Mesendoderm (in vitro differentiated cells): ENCODE results near the gene WDR64.
"Not testable (repeated sequence)": the region's sequence is repeated elsewhere in the genome, so short reads cannot be mapped to it uniquely, and the experiment has no call there.

Experiments used
- DNase-seq: peaks from one replicate; pipeline ENCODE4 v3.0.0; 2013
- H2AK5ac ChIP-seq: 2 replicates; pipeline ENCODE4 v1.6.1; 2013; ENCODE audit warnings: low read length, inconsistent platforms
- H2BK120ac ChIP-seq: 2 replicates; pipeline ENCODE4 v1.6.1; 2013; ENCODE audit warnings: low read depth, mild to moderate bottlenecking, low read length, moderate library complexity, mixed read lengths
- H2BK15ac ChIP-seq: replicated peaks from 2 replicates; pipeline ENCODE4 v1.6.1; 2013; ENCODE audit warnings: low read depth, mild to moderate bottlenecking, moderate library complexity
- H2BK5ac ChIP-seq: 2 replicates; pipeline ENCODE4 v1.6.1; 2013; ENCODE audit warnings: low read length, inconsistent platforms
- H3K18ac ChIP-seq: 2 replicates; pipeline ENCODE4 v1.6.1; 2013; ENCODE audit warnings: mild to moderate bottlenecking, low read length, mixed read lengths
- H3K23ac ChIP-seq: one replicate; pipeline ENCODE4 v1.6.1; 2013; ENCODE audit warnings: low read length
- H3K27ac ChIP-seq: 2 replicates; pipeline ENCODE4 v1.5.1; 2013; ENCODE audit warnings: low read depth, mild to moderate bottlenecking, inconsistent platforms, low read length, moderate library complexity
- H3K27me3 ChIP-seq: 2 replicates; pipeline ENCODE4 v1.6.1; 2013; ENCODE audit warnings: low read length, control low read depth, mild to moderate bottlenecking, inconsistent platforms; ENCODE audit not compliant: insufficient read depth, poor library complexity
- H3K36me3 ChIP-seq: 2 replicates; pipeline ENCODE4 v1.6.1; 2013; ENCODE audit warnings: low read length, inconsistent platforms; ENCODE audit not compliant: control insufficient read depth, insufficient read depth
- H3K4ac ChIP-seq: one replicate; pipeline ENCODE4 v1.6.1; 2013; ENCODE audit warnings: low read depth, mild to moderate bottlenecking, low read length, moderate library complexity
- H3K4me1 ChIP-seq: 2 replicates; pipeline ENCODE4 v1.6.1; 2013; ENCODE audit warnings: low read depth, low read length, inconsistent platforms; ENCODE audit not compliant: control insufficient read depth
- H3K4me2 ChIP-seq: 2 replicates; pipeline ENCODE4 v1.6.1; 2013; ENCODE audit warnings: low read length
- H3K4me3 ChIP-seq: 2 replicates; pipeline ENCODE4 v1.5.1; 2013; ENCODE audit warnings: mild to moderate bottlenecking, low read length
- H3K56ac ChIP-seq: one replicate; pipeline ENCODE4 v1.6.1; 2013; ENCODE audit warnings: low read length
- H3K79me1 ChIP-seq: 2 replicates; pipeline ENCODE4 v1.6.1; 2013; ENCODE audit warnings: low read length, inconsistent platforms
- H3K79me2 ChIP-seq: 2 replicates; pipeline ENCODE4 v1.6.1; 2013; ENCODE audit warnings: mild to moderate bottlenecking, low read length; ENCODE audit not compliant: control insufficient read depth, insufficient read depth
- H3K9ac ChIP-seq: 2 replicates; pipeline ENCODE4 v1.6.1; 2013; ENCODE audit warnings: low read length, inconsistent platforms
- H4K5ac ChIP-seq: one replicate; pipeline ENCODE4 v1.6.1; 2013; ENCODE audit warnings: low read length
- H4K8ac ChIP-seq: one replicate; pipeline ENCODE4 v1.6.1; 2013; ENCODE audit warnings: low read depth, mild to moderate bottlenecking, control low read depth, low read length, moderate library complexity
- WGBS: extraction: QIAGEN DNeasy Blood & Tissue Kit; methylation state at CpG from one replicate; pipeline ENCODE4 v1.1.7; 2013; ENCODE audit warnings: low lambda C conversion rate, missing lambda C conversion rate; ENCODE audit not compliant: insufficient coverage; ENCODE audit errors: extremely low coverage; 5-methylcytosine and 5-hydroxymethylcytosine counted together

The WDR64 gene

DNA sequence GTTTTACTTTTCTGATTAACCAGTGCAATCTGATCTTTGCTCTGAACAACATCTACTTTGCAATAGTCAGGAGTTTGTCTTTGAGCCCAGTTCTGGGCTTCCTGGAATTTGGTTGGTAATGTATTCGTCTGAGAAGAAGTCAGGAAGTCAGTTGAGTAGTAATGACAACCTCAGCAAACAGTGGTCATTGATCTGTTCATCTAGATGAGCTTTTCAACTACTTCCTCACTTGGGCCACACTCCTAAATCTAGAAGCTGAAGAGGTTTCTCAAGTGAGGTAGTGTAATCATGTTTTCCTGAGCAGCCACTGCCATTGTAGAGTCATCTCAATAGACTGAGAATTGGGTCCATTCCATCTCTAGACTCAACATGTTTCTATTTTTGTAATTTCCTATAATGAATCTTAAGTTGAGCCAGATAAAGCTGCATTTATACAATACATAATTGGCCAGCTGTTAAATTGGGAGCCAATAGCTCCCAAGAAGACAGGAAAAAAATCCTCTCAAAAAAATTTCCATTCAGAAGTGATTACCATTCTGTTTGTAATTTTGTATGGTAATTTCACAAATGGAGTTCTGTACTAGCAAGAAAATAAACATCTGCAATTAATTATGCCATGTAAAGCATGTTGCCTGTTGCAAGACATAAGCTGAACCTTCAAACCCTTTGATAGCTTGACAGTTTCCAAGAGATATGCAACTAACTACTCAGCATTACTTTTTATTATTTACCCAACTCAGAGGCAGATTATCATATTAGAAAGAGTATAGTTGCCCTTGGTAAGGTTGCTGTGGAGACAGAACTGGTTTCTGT, 49.6 kb downstream of the WDR64 start:
- no peak overlapping the region for H3K23ac ChIP-seq
- no peak overlapping the region for H3K56ac ChIP-seq
- no peaks in the 10 kb centered on the region for H3K79me2 ChIP-seq
- H3K9ac ChIP-seq: no peak overlapping the region
- no peak overlapping the region for H2BK5ac ChIP-seq
- H3K18ac ChIP-seq: no peak overlapping the region
- WGBS: no CpG with 5 or more reads among the region's 1 CpG
- H4K5ac ChIP-seq: no peak overlapping the region
- H3K4ac ChIP-seq: no peak overlapping the region
- no peaks in the 10 kb centered on the region for H3K36me3 ChIP-seq
- no peaks in the 10 kb centered on the region for H3K4me1 ChIP-seq
- H3K27ac ChIP-seq: no peak overlapping the region
- H3K4me3 ChIP-seq: no peak overlapping the region
- no peak overlapping the region for H2BK15ac ChIP-seq
- DNase-seq: no peak
- no peak overlapping the region for H4K8ac ChIP-seq
- H3K4me2 ChIP-seq: no peak overlapping the region
- H2AK5ac ChIP-seq: no peak overlapping the region
- no peaks in the 10 kb centered on the region for H3K79me1 ChIP-seq
- no peak overlapping the region for H2BK120ac ChIP-seq
- no peaks in the 10 kb centered on the region for H3K27me3 ChIP-seq

DNA sequence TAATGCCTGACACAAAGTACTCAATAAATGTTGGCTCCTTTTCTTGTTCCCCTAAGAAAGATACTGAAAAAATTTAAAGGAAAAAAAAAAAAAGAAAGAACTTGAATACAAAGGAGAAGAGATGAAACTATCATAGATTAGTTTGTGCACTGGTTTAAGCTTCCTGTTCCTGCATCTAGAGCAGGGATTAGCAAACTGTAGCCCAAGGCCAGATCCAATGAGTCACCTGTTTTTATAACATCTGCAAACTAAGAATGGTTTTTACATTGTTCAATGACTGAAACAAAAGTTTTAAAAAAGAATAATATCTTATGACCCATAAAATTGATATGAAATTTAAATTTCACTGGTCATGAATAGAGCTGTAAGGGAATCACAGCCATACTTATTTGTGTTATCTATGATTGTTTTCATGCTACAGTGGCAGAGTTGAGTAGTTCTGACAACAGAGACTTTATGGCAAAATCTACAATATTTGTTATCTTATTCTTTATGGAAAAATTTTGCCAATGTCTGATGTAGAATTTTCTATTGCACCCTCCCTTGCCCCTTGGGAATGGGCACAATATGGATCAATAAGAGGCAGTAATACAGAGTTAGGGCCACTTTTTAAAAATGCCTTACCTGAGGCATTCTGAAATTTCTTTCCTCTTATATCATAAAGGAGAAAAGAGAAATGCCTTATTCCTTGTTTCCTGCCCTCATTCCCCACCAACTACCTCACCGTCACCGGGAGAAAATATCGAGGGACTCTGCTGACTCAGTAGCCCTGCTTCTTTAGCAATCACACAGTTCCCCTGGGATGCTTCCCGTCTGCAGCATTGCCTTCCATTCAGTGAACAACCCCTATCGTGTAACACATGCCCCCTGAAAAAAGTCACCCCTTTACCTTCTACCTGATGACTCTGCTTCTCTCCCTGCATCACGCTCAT, 50.6 kb downstream of the WDR64 start:
- Histone ChIP-seq H3K4me3 (no peak overlapping the region), H3K4me1 (no peaks in the 10 kb centered on the region), H3K79me1 (no peaks in the 10 kb centered on the region), H2AK5ac (no peak overlapping the region), H3K4me2 (no peak overlapping the region), H4K8ac (no peak overlapping the region), H3K9ac (no peak overlapping the region), H2BK5ac (no peak overlapping the region), H2BK120ac (no peak overlapping the region), H4K5ac (no peak overlapping the region), H3K23ac (no peak overlapping the region), H2BK15ac (no peak overlapping the region), H3K27me3 (no peaks in the 10 kb centered on the region), H3K27ac (no peak overlapping the region), H3K79me2 (no peaks in the 10 kb centered on the region), H3K36me3 (no peaks in the 10 kb centered on the region), H3K56ac (no peak overlapping the region), H3K18ac (no peak overlapping the region), H3K4ac (no peak overlapping the region)
- no peak for DNase-seq
- WGBS: no CpG with 5 or more reads among the region's 6 CpGs

DNA sequence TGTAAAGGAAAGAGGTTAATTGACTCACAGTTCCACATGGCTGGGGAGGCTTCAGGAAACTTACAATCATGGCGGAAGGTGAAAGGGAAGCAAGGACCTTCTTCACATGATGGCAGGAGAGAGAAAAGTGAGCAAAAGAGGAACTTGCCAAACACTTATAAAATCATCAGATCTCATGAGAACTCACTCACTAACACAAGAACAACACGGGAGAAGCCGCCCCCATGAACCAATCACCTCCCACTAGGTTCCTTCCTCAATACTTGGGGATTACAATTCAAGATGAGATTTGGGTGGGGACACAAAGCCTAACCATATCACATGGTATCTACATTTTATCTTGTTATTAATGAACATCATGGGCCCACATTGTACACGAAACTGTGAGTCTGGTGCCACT, 51.7 kb downstream of the WDR64 start:
- not testable (repeated sequence) for DNase-seq, H3K23ac ChIP-seq, H3K9ac ChIP-seq, H3K27me3 ChIP-seq, H2AK5ac ChIP-seq, H3K4me3 ChIP-seq, H4K5ac ChIP-seq, H3K4me1 ChIP-seq, H4K8ac ChIP-seq, H3K27ac ChIP-seq, H2BK15ac ChIP-seq, H3K18ac ChIP-seq, H2BK5ac ChIP-seq, H3K79me1 ChIP-seq, H3K56ac ChIP-seq, H3K4ac ChIP-seq, H3K4me2 ChIP-seq, H2BK120ac ChIP-seq, H3K79me2 ChIP-seq, H3K36me3 ChIP-seq
- WGBS: no CpG with 5 or more reads among the region's 4 CpGs

DNA sequence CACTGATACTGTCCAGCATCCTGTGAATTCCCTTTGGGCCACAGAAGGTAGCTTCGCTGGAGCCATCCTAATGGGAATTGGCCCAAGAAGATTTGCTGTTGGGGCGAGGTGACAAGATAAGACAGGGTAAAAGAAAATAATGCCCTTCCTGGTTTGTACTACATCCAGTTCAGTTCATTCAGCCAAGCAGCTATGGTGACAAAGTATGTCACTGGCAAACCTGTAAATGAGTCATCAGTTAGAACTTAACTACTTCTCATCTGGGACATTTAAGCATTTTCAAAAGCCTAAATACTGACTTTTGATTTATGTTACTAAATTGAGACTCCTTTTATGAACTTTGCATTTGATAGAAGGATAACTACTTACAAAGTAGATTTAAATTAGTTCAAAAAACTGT, 54.2 kb downstream of the WDR64 start:
- no peak for DNase-seq
- H3K23ac ChIP-seq: no peak overlapping the region
- H3K4me2 ChIP-seq: no peak overlapping the region
- H3K9ac ChIP-seq: no peak overlapping the region
- WGBS: no CpG with 5 or more reads among the region's 2 CpGs
- H3K56ac ChIP-seq: no peak overlapping the region
- no peak overlapping the region for H4K8ac ChIP-seq
- H3K18ac ChIP-seq: no peak overlapping the region
- H4K5ac ChIP-seq: no peak overlapping the region
- H2BK120ac ChIP-seq: no peak overlapping the region
- no peaks in the 10 kb centered on the region for H3K36me3 ChIP-seq
- H3K4me1 ChIP-seq: no peaks in the 10 kb centered on the region
- no peak overlapping the region for H3K4me3 ChIP-seq
- H3K79me2 ChIP-seq: no peaks in the 10 kb centered on the region
- no peak overlapping the region for H2AK5ac ChIP-seq
- H3K27ac ChIP-seq: no peak overlapping the region
- H3K79me1 ChIP-seq: no peaks in the 10 kb centered on the region
- no peaks in the 10 kb centered on the region for H3K27me3 ChIP-seq
- H2BK5ac ChIP-seq: no peak overlapping the region
- H2BK15ac ChIP-seq: no peak overlapping the region
- H3K4ac ChIP-seq: no peak overlapping the region

DNA sequence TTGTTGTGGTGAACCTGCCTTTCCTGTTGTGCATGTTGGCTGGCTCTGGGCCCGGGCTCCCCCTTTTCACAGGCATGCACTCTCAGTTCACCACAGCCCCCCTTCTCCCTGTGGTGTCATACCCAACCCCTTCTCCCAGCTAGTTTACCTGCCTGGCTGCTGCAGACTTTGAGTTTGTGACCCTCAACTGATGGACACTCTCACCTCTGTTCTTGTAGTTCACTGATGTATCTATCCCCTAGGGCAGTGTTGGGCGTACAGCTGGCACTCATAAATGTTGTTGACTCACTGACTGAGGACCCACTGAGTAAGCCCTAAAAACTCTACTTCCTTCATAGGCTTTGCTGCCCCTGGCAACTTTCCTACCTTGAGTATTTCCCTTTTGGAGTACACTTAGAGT, 54.9 kb downstream of the WDR64 start:
- Histone ChIP-seq H3K4me1 (no peaks in the 10 kb centered on the region), H3K27ac (no peak overlapping the region), H3K79me2 (no peaks in the 10 kb centered on the region), H3K4ac (no peak overlapping the region), H3K23ac (no peak overlapping the region), H2AK5ac (no peak overlapping the region), H3K27me3 (no peaks in the 10 kb centered on the region), H3K56ac (no peak overlapping the region), H3K36me3 (no peaks in the 10 kb centered on the region), H3K4me2 (no peak overlapping the region), H3K4me3 (no peak overlapping the region), H2BK5ac (no peak overlapping the region), H4K5ac (no peak overlapping the region), H3K18ac (no peak overlapping the region), H3K9ac (no peak overlapping the region), H2BK120ac (no peak overlapping the region), H3K79me1 (no peaks in the 10 kb centered on the region), H4K8ac (no peak overlapping the region), H2BK15ac (no peak overlapping the region)
- DNase-seq: no peak
- no CpG with 5 or more reads among the region's 2 CpGs for WGBS
